ENCODE results near the gene KIAA0930. TPM values are rescaled to one million over a fixed set of nuclear protein-coding genes. Genes with fewer than 3 reads are reported as not detected.

KIAA0930 gene
- total RNA-seq, 1 donor from 2014 or later = 45.5 TPM

- intact Hi-C loops (cut with micrococcal nuclease) = no loop called here
- Mint-ChIP-seq H3K4me3 (no peak overlapping the region), H3K9me3 (no peaks in the 10 kb centered on the region), H3K36me3 (ENCODE audit: low read depth) (no peaks in the 10 kb centered on the region), H3K27ac (no peak overlapping the region), H3K27me3 (ENCODE audit: insufficient read depth) (no peaks in the 10 kb centered on the region), H3K4me1 (ENCODE audit: low read depth) (no peaks in the 10 kb centered on the region)
- no peak for DNase-seq (ENCODE audit: low spot score)
Observed at GRCh38 chr22:45212992-45213751, 27.5 kb downstream of the KIAA0930 start.

DNA sequence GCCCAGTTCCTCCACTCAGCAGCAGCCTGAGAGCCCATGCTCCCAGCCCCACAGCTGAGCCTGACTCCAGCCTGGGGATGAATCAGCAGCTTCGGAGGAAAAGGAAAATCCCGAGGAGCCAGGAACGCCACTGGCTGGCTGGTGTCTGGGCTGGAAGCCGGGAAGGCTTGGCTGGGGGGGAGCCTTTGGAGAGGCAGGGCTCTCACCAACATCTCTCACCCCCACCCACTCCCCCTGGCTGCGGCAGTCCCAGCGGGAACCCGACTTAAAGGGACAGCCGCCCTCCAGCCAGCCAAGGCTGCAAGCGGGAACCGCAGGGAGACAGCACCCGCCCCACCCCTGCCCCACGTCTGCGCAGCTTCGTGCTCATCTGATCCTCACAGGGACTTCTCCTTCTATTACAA is 28.4 kb downstream of the KIAA0930 start:
- Mint-ChIP-seq H3K4me3 (no peak overlapping the region), H3K36me3 (ENCODE audit: low read depth) (no peaks in the 10 kb centered on the region), H3K4me1 (ENCODE audit: low read depth) (no peaks in the 10 kb centered on the region), H3K9me3 (no peaks in the 10 kb centered on the region), H3K27me3 (ENCODE audit: insufficient read depth) (no peaks in the 10 kb centered on the region), H3K27ac (no peak overlapping the region)
- no peak for DNase-seq (ENCODE audit: low spot score)
- intact Hi-C loops (cut with micrococcal nuclease) = no loop called here

- Mint-ChIP-seq H3K4me3 (no peak overlapping the region), H3K36me3 (ENCODE audit: low read depth) (no peaks in the 10 kb centered on the region), H3K27me3 (ENCODE audit: insufficient read depth) (no peaks in the 10 kb centered on the region), H3K4me1 (ENCODE audit: low read depth) (no peaks in the 10 kb centered on the region), H3K27ac (no peak overlapping the region), H3K9me3 (no peaks in the 10 kb centered on the region)
- DNase-seq (ENCODE audit: low spot score) = no peak
- intact Hi-C loops (cut with micrococcal nuclease) = no loop called here
Observed at GRCh38 chr22:45211848-45212247, 28.8 kb downstream of the KIAA0930 start.

DNA sequence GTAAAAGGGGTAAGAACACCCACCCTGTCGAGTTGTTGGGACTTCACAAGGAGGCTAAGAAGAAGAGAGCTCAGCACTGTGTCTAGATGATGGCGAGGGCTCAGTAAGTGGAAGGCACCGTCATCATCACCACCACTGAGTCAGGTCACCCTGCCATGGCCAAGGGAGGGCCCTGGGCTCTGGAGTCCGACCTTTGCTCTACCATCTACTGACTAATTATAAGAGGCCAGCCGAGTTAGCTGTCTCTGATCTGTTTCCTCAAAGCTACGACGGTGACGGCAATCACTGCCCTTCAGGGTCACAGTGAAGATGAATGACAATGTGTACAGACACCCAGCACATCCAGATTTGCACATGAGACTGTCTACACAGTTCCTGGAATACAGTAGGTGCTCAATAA is 29.3 kb downstream of the KIAA0930 start:
- no peaks in the 10 kb centered on the region for H3K27me3 Mint-ChIP-seq (ENCODE audit: insufficient read depth)
- H3K27ac Mint-ChIP-seq = no peak overlapping the region
- intact Hi-C loops (cut with micrococcal nuclease) = no loop called here
- no peaks in the 10 kb centered on the region for H3K36me3 Mint-ChIP-seq (ENCODE audit: low read depth)
- no peak overlapping the region for H3K4me3 Mint-ChIP-seq
- no peak for DNase-seq (ENCODE audit: low spot score)
- no peaks in the 10 kb centered on the region for H3K4me1 Mint-ChIP-seq (ENCODE audit: low read depth)
- H3K9me3 Mint-ChIP-seq = no peaks in the 10 kb centered on the region

GRCh38 chr22:45210991-45211390 is 29.7 kb downstream of the KIAA0930 start:
- intact Hi-C loops (cut with micrococcal nuclease) = no loop called here
- Mint-ChIP-seq H3K27me3 (ENCODE audit: insufficient read depth) (no peaks in the 10 kb centered on the region), H3K4me3 (no peak overlapping the region), H3K36me3 (ENCODE audit: low read depth) (no peaks in the 10 kb centered on the region), H3K9me3 (no peaks in the 10 kb centered on the region), H3K27ac (no peak overlapping the region), H3K4me1 (ENCODE audit: low read depth) (no peaks in the 10 kb centered on the region)
- DNase-seq (ENCODE audit: low spot score) = no peak

GRCh38 chr22:45210577-45210976 is 30.1 kb downstream of the KIAA0930 start:
- Mint-ChIP-seq H3K36me3 (ENCODE audit: low read depth) (no peaks in the 10 kb centered on the region), H3K9me3 (no peaks in the 10 kb centered on the region), H3K27ac (no peak overlapping the region), H3K4me1 (ENCODE audit: low read depth) (no peaks in the 10 kb centered on the region), H3K27me3 (ENCODE audit: insufficient read depth) (no peaks in the 10 kb centered on the region), H3K4me3 (no peak overlapping the region)
- no peak for DNase-seq (ENCODE audit: low spot score)
- intact Hi-C loops (cut with micrococcal nuclease) = no loop called here

DNA sequence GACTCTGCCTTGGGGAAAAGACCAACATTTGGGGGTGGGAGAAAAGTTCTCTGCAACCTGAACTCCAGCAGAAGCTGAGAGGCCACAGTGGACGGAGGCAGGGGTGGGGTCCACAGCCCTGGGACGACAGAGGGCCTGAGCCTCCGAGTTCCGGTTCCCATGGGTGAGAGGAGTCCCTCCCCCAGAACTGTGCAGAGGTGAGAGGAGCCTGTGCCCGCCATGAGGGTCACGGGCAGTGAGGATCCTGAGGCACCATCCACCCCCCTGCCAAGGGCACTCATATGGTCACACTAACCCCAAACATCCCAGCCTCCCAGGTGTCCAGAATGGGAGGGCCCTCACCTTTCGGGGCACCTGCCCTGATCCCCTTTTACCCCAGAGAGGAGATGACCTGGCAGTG is 30.5 kb downstream of the KIAA0930 start:
- no peak overlapping the region for H3K27ac Mint-ChIP-seq
- H3K36me3 Mint-ChIP-seq (ENCODE audit: low read depth) = no peaks in the 10 kb centered on the region
- no peaks in the 10 kb centered on the region for H3K9me3 Mint-ChIP-seq
- intact Hi-C loops (cut with micrococcal nuclease) = no loop called here
- no peaks in the 10 kb centered on the region for H3K4me1 Mint-ChIP-seq (ENCODE audit: low read depth)
- no peaks in the 10 kb centered on the region for H3K27me3 Mint-ChIP-seq (ENCODE audit: insufficient read depth)
- no peak for DNase-seq (ENCODE audit: low spot score)
- H3K4me3 Mint-ChIP-seq = no peak overlapping the region

DNA sequence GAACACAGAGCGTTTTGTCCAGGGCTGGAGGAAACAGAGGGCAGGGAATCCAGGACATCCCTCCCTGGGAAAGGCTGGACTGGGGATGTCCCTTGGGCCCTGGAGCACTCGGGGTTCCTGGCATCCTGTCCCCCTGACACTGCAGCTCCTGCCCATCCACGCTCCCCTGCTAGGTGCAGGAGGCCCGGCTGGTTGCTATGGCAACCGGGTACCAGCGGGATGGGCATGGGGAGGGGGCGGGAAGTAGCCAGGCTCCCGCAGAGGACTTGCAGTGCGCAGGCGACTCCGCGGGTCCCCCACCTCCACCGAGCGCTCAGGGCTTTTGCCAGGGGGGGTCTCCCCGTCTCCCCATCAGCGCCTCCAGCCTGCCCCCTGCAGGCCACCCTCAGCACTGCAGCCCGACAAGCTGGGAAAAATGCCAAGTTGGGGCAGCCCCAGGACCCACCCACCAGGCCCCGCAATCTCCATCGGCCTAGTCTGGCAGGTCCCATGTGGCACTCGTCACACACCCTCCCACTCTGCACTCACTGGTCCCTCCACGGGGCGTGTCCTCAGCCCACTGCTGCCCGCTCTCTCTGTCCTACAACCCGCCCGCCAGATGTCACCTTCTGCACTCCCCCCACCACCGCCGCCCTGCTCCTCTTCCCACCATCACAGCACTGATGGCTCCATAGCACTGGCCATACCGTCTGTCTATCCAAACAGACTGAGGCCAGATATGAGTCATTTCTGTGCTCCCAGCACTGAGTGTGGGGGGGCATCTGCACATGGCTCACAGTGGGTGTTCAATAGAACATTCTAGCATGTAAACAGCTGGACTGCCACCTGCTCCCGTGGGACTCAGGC is 31.5 kb downstream of the KIAA0930 start:
- Mint-ChIP-seq H3K36me3 (ENCODE audit: low read depth) (no peaks in the 10 kb centered on the region), H3K4me3 (no peak overlapping the region), H3K27me3 (ENCODE audit: insufficient read depth) (no peaks in the 10 kb centered on the region), H3K9me3 (no peaks in the 10 kb centered on the region), H3K4me1 (ENCODE audit: low read depth) (no peaks in the 10 kb centered on the region), H3K27ac (no peak overlapping the region)
- DNase-seq (ENCODE audit: low spot score) = no peak
- intact Hi-C loops (cut with micrococcal nuclease) = no loop called here

DNA sequence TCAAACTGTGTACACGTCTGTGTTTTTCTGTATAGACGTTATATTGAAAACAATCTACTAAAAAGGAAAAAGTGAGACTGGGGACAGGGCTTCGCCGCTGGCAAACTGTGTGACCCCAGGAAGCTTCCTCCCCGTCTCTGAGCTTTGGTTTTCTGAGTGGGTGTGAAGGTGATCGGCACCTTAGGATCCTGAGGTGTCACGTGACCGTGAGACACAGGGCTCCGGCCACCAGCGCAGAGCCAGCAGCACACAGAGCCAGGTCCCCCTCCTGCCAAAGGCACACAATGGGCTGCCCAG is 32.0 kb downstream of the KIAA0930 start:
- no peaks in the 10 kb centered on the region for H3K27me3 Mint-ChIP-seq (ENCODE audit: insufficient read depth)
- intact Hi-C loops (cut with micrococcal nuclease) = no loop called here
- no peak overlapping the region for H3K4me3 Mint-ChIP-seq
- H3K4me1 Mint-ChIP-seq (ENCODE audit: low read depth) = no peaks in the 10 kb centered on the region
- H3K9me3 Mint-ChIP-seq = no peaks in the 10 kb centered on the region
- no peak for DNase-seq (ENCODE audit: low spot score)
- no peaks in the 10 kb centered on the region for H3K36me3 Mint-ChIP-seq (ENCODE audit: low read depth)
- no peak overlapping the region for H3K27ac Mint-ChIP-seq

- DNase-seq (ENCODE audit: low spot score) = no peak
- no peaks in the 10 kb centered on the region for H3K4me1 Mint-ChIP-seq (ENCODE audit: low read depth)
- no peak overlapping the region for H3K4me3 Mint-ChIP-seq
- intact Hi-C loops (cut with micrococcal nuclease) = no loop called here
- no peaks in the 10 kb centered on the region for H3K27me3 Mint-ChIP-seq (ENCODE audit: insufficient read depth)
- H3K27ac Mint-ChIP-seq = no peak overlapping the region
- no peaks in the 10 kb centered on the region for H3K9me3 Mint-ChIP-seq
- no peaks in the 10 kb centered on the region for H3K36me3 Mint-ChIP-seq (ENCODE audit: low read depth)
Observed at GRCh38 chr22:45207981-45208664, 32.6 kb downstream of the KIAA0930 start.

DNA sequence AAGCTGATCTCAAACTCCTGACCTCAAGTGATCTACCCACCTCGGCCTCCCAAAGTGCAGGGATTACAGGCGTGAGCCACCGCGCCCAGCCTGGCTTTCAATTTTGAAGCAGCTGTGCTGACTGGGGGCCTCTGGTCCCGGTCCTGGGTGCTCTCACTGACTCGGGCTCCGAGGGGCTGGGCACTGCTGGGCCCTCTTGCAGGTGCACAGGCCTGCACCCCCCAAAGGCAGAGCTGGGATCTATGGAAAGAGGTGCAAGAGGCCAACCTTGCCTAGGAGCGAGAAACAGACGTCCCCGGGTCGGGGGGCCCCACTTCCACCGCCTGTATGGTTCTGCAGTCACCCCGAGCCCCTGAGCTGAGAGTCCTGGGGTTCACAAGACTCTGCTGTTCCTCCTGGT is 33.2 kb downstream of the KIAA0930 start:
- H3K36me3 Mint-ChIP-seq (ENCODE audit: low read depth) = no peaks in the 10 kb centered on the region
- no peak overlapping the region for H3K4me3 Mint-ChIP-seq
- no peak overlapping the region for H3K27ac Mint-ChIP-seq
- intact Hi-C loops (cut with micrococcal nuclease) = no loop called here
- H3K4me1 Mint-ChIP-seq (ENCODE audit: low read depth) = no peaks in the 10 kb centered on the region
- H3K27me3 Mint-ChIP-seq (ENCODE audit: insufficient read depth) = no peaks in the 10 kb centered on the region
- DNase-seq (ENCODE audit: low spot score) = no peak
- H3K9me3 Mint-ChIP-seq = no peaks in the 10 kb centered on the region

- no peak for DNase-seq (ENCODE audit: low spot score)
- Mint-ChIP-seq H3K27me3 (ENCODE audit: insufficient read depth) (no peaks in the 10 kb centered on the region), H3K4me1 (ENCODE audit: low read depth) (no peaks in the 10 kb centered on the region), H3K36me3 (ENCODE audit: low read depth) (no peaks in the 10 kb centered on the region), H3K9me3 (no peaks in the 10 kb centered on the region), H3K4me3 (no peak overlapping the region), H3K27ac (no peak overlapping the region)
- intact Hi-C loops (cut with micrococcal nuclease) = no loop called here
Observed at GRCh38 chr22:45206233-45206632, 34.5 kb downstream of the KIAA0930 start.

DNA sequence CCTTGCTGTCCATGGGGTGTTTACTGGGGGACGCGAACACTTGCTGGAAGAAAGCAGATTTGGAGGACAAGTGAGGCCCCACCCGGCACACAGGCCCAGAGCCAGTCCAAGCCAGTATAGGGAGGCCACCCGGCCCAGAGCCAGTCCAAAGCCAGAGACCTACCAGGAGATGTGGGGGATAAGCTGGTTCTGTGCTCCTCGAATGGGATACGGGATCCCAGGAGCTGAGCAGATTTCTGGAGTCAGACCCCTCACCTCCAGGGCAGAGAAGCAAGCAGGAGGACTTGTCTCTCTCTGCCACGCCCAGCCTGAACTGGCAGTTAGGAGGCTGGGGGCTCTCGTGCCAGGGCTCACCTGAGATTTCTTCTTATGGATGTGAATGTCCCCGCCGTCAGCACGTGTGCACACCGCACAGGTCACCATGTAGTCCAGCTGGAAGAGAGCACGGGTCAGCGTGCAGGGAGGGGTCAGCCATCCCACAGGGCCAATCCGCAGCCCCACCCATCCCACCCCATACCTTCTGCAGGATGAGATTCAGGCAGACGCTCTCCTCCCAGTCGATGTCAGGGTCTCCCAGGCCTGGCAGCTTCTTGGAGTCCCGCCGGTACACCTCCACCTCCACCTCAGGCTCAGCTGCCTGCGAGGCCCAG is 35.3 kb downstream of the KIAA0930 start:
- Mint-ChIP-seq H3K27ac (no peak overlapping the region), H3K9me3 (no peaks in the 10 kb centered on the region), H3K4me1 (ENCODE audit: low read depth) (no peaks in the 10 kb centered on the region), H3K4me3 (no peak overlapping the region), H3K36me3 (ENCODE audit: low read depth) (no peaks in the 10 kb centered on the region), H3K27me3 (ENCODE audit: insufficient read depth) (no peaks in the 10 kb centered on the region)
- intact Hi-C loops (cut with micrococcal nuclease) = no loop called here
- DNase-seq (ENCODE audit: low spot score) = no peak
